Activated naive CD8-positive, alpha-beta T cell (primary cell): ENCODE measurements around the gene SPATA21.
"Not testable (repeated sequence)": the region's sequence is repeated elsewhere in the genome, so short reads cannot be mapped to it uniquely, and the experiment has no call there.

Experiments used
- H3K27ac Mint-ChIP-seq: one replicate; pipeline ENCODE4 v1.8.0; 2021; ENCODE audit warnings: mixed read lengths
- H3K27me3 Mint-ChIP-seq: one replicate; pipeline ENCODE4 v1.8.0; 2021; ENCODE audit warnings: mixed read lengths
- H3K36me3 Mint-ChIP-seq: one replicate; pipeline ENCODE4 v1.8.0; 2021; ENCODE audit warnings: mixed read lengths
- H3K4me1 Mint-ChIP-seq: one replicate; pipeline ENCODE4 v1.8.0; 2021; ENCODE audit warnings: low read depth, mixed read lengths
- H3K4me3 Mint-ChIP-seq: one replicate; pipeline ENCODE4 v1.8.0; 2021; ENCODE audit warnings: mild to moderate bottlenecking, mixed read lengths
- H3K9me3 Mint-ChIP-seq: one replicate; pipeline ENCODE4 v1.8.0; 2021; ENCODE audit warnings: low read depth, mixed read lengths

The SPATA21 gene

DNA sequence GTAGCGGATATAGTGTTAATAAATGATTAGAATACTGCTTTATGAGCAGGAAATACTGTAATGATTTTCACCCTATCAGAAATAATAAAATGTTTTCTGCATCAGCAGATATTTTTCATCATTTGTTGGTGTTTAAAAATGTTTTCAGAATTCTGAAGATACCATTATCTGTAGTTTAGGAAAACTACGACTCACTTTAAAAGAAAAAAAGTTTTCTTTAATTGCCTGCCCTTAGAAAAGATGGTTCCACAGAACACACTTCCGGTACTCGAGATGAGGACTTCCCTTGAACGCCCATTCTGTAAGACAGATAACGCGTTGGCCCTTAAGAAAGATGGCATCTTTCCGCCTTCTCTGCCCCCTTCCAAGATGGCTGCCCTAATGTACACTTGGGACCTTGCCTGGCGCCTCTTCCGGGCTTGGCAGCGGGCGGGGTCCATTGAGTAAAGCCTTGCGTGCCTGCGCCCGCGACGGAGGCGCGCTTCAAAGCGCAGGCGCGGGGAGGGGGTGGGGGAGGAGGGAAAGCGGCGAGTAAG, 70.4 kb downstream of the SPATA21 start, which contains the start of gene SZRD1:
SZRD1 (plus strand) TSS at position 521 of the 536 bp plus-strand sequence. CDS start 16 bp downstream, outside the sequence.
- H3K4me1 Mint-ChIP-seq, result peaks cover 37% of the 10 kb centered on the region
- H3K36me3 Mint-ChIP-seq, result peaks cover 4% of the 10 kb centered on the region
- H3K27ac Mint-ChIP-seq, result peak within 1 kb of the TSS; percentile 98
- H3K27me3 Mint-ChIP-seq, result no peaks in the 10 kb centered on the region
- peak within 1 kb of the TSS; percentile 96 for H3K4me3 Mint-ChIP-seq
- no peaks in the 10 kb centered on the region for H3K9me3 Mint-ChIP-seq

DNA sequence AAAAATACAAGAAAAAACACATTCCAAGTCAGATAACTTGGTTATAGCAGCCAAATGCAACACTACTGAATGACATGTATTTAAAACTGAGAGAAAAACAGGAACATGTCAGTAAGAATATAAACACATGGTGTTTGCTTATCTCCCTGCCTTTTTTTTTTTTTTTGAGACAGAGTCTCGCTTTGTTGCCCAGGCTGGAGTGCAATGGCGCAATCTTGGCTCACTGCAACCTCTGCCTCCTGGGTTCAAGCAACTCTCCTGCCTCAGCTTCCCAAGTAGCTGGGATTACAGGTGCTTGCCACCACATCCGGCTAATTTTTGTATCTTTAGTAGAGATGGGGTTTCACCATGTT, 72.1 kb downstream of the SPATA21 start:
- H3K27me3 Mint-ChIP-seq, H3K9me3 Mint-ChIP-seq, H3K27ac Mint-ChIP-seq, H3K4me3 Mint-ChIP-seq, H3K36me3 Mint-ChIP-seq: not testable (repeated sequence)
- H3K4me1 Mint-ChIP-seq, result peaks cover 27% of the 10 kb centered on the region

DNA sequence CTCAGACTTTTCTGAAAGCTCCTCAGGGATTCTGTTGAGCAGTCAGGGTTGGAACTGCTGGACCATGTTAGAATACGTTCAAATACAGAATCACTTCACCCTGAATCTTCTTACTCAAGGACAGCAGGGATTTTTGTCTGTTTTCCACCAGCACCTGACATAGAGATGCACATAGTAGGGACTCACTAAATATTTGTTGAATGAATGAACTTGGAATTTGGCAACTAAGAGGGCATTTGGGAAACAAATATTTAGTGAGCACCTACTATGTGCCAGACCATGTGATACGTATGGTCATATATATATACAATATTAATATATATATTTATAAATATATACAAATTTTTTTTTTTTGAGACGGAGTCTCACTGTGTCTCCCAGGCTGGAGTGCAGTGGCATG, 80.4 kb downstream of the SPATA21 start:
- no peak overlapping the region for H3K4me3 Mint-ChIP-seq
- H3K9me3 Mint-ChIP-seq, result no peaks in the 10 kb centered on the region
- no peaks in the 10 kb centered on the region for H3K27me3 Mint-ChIP-seq
- no peak overlapping the region for H3K27ac Mint-ChIP-seq
- peaks cover 3% of the 10 kb centered on the region for H3K4me1 Mint-ChIP-seq
- H3K36me3 Mint-ChIP-seq, result no peaks in the 10 kb centered on the region

DNA sequence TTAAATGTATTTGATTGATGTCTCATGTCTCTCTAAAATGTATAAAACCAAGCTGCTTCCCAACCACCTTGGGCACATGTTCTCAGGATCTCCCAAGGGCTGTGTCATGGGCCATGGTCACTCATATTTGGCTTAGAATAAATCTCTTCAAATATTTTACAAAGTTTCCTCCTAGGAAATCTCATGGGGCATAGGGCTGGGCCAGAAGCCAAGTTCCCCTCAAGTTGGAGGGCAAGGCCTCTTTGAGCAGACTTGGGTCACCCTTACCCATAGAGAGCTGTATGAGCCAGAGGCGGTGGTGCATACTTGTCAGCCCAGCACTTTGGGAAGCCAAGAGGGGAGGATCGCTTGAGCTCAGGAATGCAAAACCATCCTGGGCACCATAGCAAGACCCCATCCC, 82.6 kb downstream of the SPATA21 start:
- Mint-ChIP-seq H3K9me3 (no peaks in the 10 kb centered on the region), H3K27me3 (no peaks in the 10 kb centered on the region), H3K36me3 (no peaks in the 10 kb centered on the region), H3K4me1 (peaks cover 19% of the 10 kb centered on the region), H3K27ac (no peak overlapping the region), H3K4me3 (no peak overlapping the region)

DNA sequence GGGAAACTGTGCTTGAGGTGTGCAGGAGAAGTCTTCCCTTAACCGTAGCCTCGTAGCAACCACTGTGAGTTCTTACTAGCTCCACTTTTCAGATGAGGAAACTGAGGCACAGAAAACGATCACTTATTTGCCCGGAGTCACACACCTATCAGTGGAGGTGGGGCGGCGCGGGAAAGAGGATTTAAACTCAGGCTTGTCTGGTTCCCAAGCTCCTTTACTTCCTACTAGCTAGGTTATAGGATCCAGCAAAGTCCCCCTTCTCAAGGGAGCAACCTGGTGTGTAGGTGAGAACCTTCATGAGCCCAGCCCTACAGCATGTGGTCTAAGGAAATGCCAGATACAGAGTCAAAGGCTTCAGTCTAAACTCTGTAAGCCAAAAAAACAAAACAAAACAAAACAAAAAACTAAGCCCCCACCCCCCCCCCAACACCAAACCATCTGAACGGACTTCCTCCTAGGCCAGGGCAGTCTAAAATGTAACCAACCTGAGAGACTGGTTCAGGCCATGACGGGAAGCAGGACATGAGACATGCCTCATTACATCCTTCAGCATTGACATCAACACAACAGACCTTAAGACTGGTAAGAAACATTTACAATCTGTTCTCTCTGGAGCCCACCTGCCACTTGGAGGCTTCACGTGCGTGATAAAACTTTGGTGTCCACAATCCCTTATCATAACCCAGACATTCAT, 84.2 kb downstream of the SPATA21 start:
- peak overlapping the region; percentile 90 for H3K27ac Mint-ChIP-seq
- H3K9me3 Mint-ChIP-seq, result no peaks in the 10 kb centered on the region
- H3K4me1 Mint-ChIP-seq, result peaks cover 32% of the 10 kb centered on the region
- no peaks in the 10 kb centered on the region for H3K36me3 Mint-ChIP-seq
- H3K27me3 Mint-ChIP-seq, result no peaks in the 10 kb centered on the region
- peak overlapping the region; percentile 95 for H3K4me3 Mint-ChIP-seq

DNA sequence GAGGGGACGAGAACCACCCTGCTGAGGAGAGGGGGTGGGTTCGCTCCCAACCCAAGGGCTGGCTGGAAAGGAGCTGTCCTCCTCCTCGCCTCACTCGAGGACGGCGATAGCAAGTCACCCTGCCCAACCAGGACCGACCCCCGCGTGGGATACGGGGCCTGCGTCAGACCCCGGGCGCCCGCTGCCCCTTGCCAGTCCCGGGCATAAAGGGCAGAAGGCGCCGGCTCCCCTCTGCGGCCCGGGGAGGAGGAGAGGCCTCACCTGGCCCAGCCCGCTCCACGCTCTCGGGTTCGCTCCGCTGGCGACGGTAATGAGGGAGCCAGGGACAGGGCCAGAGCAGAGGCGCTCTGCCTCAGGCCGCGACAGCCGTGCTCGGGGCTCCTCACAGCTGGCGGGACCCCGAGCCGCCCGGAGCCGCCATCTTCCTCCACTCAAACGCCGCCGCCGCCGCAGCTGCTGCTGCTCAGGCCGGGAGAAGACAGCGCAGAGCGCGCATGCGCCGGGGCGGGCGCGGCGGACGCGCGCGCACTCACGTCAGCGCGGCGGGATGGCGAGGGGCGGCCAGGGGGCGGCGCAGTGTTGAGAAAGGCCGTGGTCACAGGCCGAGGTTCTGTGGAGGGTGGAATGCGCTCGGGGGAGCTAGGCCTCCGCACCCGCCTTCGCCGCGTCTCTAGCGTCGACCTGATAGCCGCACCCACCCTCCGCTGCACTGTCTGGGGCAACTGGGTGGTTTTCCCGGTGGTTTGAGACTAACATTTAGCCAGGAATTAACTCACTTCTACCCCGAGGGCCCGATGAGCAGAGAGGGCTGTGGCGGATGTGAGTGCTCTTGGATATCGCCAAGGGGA, 85.0 kb downstream of the SPATA21 start, which contains the start of gene FBXO42:
FBXO42 (minus strand) TSS at position 487 of the 848 bp plus-strand sequence. CDS start 37,062 bp downstream, outside the sequence.
- H3K27me3 Mint-ChIP-seq, result no peaks in the 10 kb centered on the region

DNA sequence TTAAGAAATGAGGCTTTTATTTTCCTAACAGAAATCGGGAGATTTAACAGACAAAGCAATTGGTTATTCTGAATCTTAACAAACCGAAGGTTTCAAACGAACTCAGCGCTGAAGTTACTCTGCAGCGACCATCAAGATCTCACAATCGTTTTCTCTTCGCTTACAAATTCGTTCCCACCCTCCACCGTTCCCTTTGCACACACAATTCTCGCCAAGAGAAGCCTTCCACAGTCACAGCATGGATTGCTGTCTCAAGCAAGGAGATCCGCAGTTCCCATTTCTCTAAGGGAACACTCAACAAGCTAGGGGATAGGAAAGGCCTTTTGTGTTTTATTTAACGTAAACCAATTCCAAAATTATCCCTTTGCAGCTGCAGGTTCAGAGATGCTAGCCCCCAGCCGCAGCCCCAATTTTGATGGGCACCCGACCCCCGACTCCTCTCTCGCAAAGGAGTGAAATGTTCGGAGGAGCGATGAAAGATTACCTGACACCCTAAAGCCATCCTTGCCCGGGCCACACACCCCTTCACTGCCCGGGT, 85.7 kb downstream of the SPATA21 start:
- H3K4me1 Mint-ChIP-seq, result peaks cover 34% of the 10 kb centered on the region
- H3K27me3 Mint-ChIP-seq, result no peaks in the 10 kb centered on the region
- H3K9me3 Mint-ChIP-seq, result no peaks in the 10 kb centered on the region
- H3K36me3 Mint-ChIP-seq, result no peaks in the 10 kb centered on the region
- peak overlapping the region; percentile 95 for H3K4me3 Mint-ChIP-seq
- H3K27ac Mint-ChIP-seq, result peak overlapping the region; percentile 89

More for the DNA sequence above, 85.0 kb downstream of the SPATA21 start, which contains the start of gene FBXO42:
- no peaks in the 10 kb centered on the region for H3K36me3 Mint-ChIP-seq
- peaks cover 34% of the 10 kb centered on the region for H3K4me1 Mint-ChIP-seq
- no peaks in the 10 kb centered on the region for H3K9me3 Mint-ChIP-seq
- H3K27ac Mint-ChIP-seq, result peak within 1 kb of the TSS; percentile 90
- peak within 1 kb of the TSS; percentile 95 for H3K4me3 Mint-ChIP-seq

DNA sequence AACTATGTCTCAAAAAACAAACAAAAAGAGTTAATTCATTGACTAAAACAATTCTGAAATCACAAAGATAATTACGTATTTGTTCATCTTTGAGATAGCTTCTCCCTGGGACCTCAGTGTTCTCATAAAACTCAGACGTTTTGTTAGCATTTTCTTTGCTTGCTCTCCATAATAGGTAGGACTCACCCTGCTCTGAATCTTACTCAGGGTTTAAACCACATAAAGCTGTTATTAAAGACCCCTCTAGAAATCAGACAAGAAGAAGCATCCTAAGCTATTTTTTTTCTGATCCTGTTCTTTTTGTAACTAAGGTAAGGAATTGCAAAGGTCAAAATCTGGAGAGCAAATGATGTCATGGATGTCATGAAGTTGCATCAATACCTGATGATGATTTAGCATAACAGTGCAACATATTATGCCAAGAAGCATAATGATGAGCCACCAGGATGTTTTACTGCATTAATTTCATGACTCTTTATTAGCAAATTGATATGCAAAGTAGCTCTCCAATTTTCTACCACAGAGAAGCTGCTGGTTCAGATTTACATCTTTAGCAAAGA, 87.3 kb downstream of the SPATA21 start:
- H3K27ac Mint-ChIP-seq, result no peak overlapping the region
- peak overlapping the region; percentile 42 for H3K4me3 Mint-ChIP-seq
- H3K36me3 Mint-ChIP-seq, result no peaks in the 10 kb centered on the region
- peaks cover 41% of the 10 kb centered on the region for H3K4me1 Mint-ChIP-seq
- no peaks in the 10 kb centered on the region for H3K27me3 Mint-ChIP-seq
- no peaks in the 10 kb centered on the region for H3K9me3 Mint-ChIP-seq
